ENCODE results near the gene PYY. TPM values are rescaled to one million over a fixed set of nuclear protein-coding genes. Genes with fewer than 3 reads are reported as not detected.
A peak's percentile ranks its signal among the peaks of the same experiment; 100 is the strongest.
"Not testable (repeated sequence)": the region's sequence is repeated elsewhere in the genome, so short reads cannot be mapped to it uniquely, and the experiment has no call there.

PYY gene
- total RNA-seq, 2 experiments from 2014 or later: not detected

GRCh38 chr17:43942051-43942685 is 11.6 kb downstream of the PYY start, which contains the start of gene PPY:
Gene PPY, minus strand, starts transcription at chr17:43942476. Its CDS starts 822 bp downstream, at chr17:43941654.
- no peak within 1 kb of the TSS for H2AFZ ChIP-seq (ENCODE audit: low read length)
- ChIA-PET CTCF (ENCODE audit: unreplicated experiment) (no interaction called here), POLR2A (no interaction called here)
- no peaks in the 10 kb centered on the region for H3K79me2 ChIP-seq (ENCODE audit: insufficient read depth, low read depth, low read length)
- H3K9me2 ChIP-seq (ENCODE audit: insufficient read depth, low read length): no peaks in the 10 kb centered on the region
- TF ChIP-seq CTCF (conservative IDR thresholded peaks at IDR 0.05; ENCODE audit: low read length) (no peak), EZH2phosphoT487 (IDR thresholded peaks at IDR 0.05; ENCODE audit: borderline replicate concordance, low read depth, low read length) (no peak)
- H3K4me1 ChIP-seq (ENCODE audit: insufficient read depth, low read length, poor library complexity, severe bottlenecking): no peaks in the 10 kb centered on the region
- H4K20me1 ChIP-seq (ENCODE audit: insufficient read depth, low read length): no peaks in the 10 kb centered on the region
- no peak within 1 kb of the TSS for H3K4me3 ChIP-seq (ENCODE audit: low read depth, low read length, poor library complexity, severe bottlenecking)
- intact Hi-C loops (cut with micrococcal nuclease; ENCODE audit: unreplicated experiment): loop anchor here (5.0 kb wide), 1 partner anchor 155 kb away; no protein-coding TSS in a partner anchor
- H3K36me3 ChIP-seq (ENCODE audit: insufficient read depth, low read length): no peaks in the 10 kb centered on the region
- no TSS peak for BruUV-seq (replicated peaks)
- H3K9me3 ChIP-seq (ENCODE audit: low read length): no peaks in the 10 kb centered on the region
- no peak within 1 kb of the TSS for H3K4me2 ChIP-seq (ENCODE audit: low read length)
- no peak for DNase-seq (ENCODE audit: low spot score)
- H3K27ac ChIP-seq (ENCODE audit: low read depth, low read length, poor library complexity, severe bottlenecking): no peak within 1 kb of the TSS

GRCh38 chr17:43940630-43941029 is 13.1 kb downstream of the PYY start:
- Histone ChIP-seq H3K9me2 (ENCODE audit: insufficient read depth, low read length) (no peaks in the 10 kb centered on the region), H3K79me2 (ENCODE audit: insufficient read depth, low read depth, low read length) (no peaks in the 10 kb centered on the region), H3K4me3 (ENCODE audit: low read depth, low read length, poor library complexity, severe bottlenecking) (no peak overlapping the region), H3K4me2 (ENCODE audit: low read length) (no peak overlapping the region), H2AFZ (ENCODE audit: low read length) (no peak overlapping the region), H3K4me1 (ENCODE audit: insufficient read depth, low read length, poor library complexity, severe bottlenecking) (no peaks in the 10 kb centered on the region), H4K20me1 (ENCODE audit: insufficient read depth, low read length) (no peaks in the 10 kb centered on the region), H3K36me3 (ENCODE audit: insufficient read depth, low read length) (no peaks in the 10 kb centered on the region), H3K9me3 (ENCODE audit: low read length) (no peaks in the 10 kb centered on the region), H3K27ac (ENCODE audit: low read depth, low read length, poor library complexity, severe bottlenecking) (no peak overlapping the region)
- TF ChIP-seq CTCF (conservative IDR thresholded peaks at IDR 0.05; ENCODE audit: low read length) (peak; percentile 66), EZH2phosphoT487 (IDR thresholded peaks at IDR 0.05; ENCODE audit: borderline replicate concordance, low read depth, low read length) (no peak)
- intact Hi-C loops (cut with micrococcal nuclease; ENCODE audit: unreplicated experiment): loop anchor here (5.0 kb wide), 1 partner anchor 157 kb away; no protein-coding TSS in a partner anchor
- peak; percentile 44 for DNase-seq (ENCODE audit: low spot score)
- BruUV-seq (replicated peaks): no TSS peak
- ChIA-PET POLR2A (no interaction called here), CTCF (ENCODE audit: unreplicated experiment) (no interaction called here)

GRCh38 chr17:43939886-43940285 is 13.9 kb downstream of the PYY start:
- BruUV-seq (replicated peaks): no TSS peak
- H3K79me2 ChIP-seq (ENCODE audit: insufficient read depth, low read depth, low read length): no peaks in the 10 kb centered on the region
- H3K36me3 ChIP-seq (ENCODE audit: insufficient read depth, low read length): no peaks in the 10 kb centered on the region
- H3K27ac ChIP-seq (ENCODE audit: low read depth, low read length, poor library complexity, severe bottlenecking): no peak overlapping the region
- intact Hi-C loops (cut with micrococcal nuclease; ENCODE audit: unreplicated experiment): loop anchor here (5.0 kb wide), 1 partner anchor 157 kb away; no protein-coding TSS in a partner anchor
- ChIA-PET POLR2A (no interaction called here), CTCF (ENCODE audit: unreplicated experiment) (no interaction called here)
- no peaks in the 10 kb centered on the region for H3K9me2 ChIP-seq (ENCODE audit: insufficient read depth, low read length)
- TF ChIP-seq CTCF (conservative IDR thresholded peaks at IDR 0.05; ENCODE audit: low read length): no peak
- TF ChIP-seq EZH2phosphoT487 (IDR thresholded peaks at IDR 0.05; ENCODE audit: borderline replicate concordance, low read depth, low read length): no peak
- H3K4me2 ChIP-seq (ENCODE audit: low read length): no peak overlapping the region
- no peaks in the 10 kb centered on the region for H3K4me1 ChIP-seq (ENCODE audit: insufficient read depth, low read length, poor library complexity, severe bottlenecking)
- H3K4me3 ChIP-seq (ENCODE audit: low read depth, low read length, poor library complexity, severe bottlenecking): no peak overlapping the region
- DNase-seq (ENCODE audit: low spot score): no peak
- no peaks in the 10 kb centered on the region for H4K20me1 ChIP-seq (ENCODE audit: insufficient read depth, low read length)
- no peak overlapping the region for H2AFZ ChIP-seq (ENCODE audit: low read length)
- H3K9me3 ChIP-seq (ENCODE audit: low read length): no peaks in the 10 kb centered on the region

- CTCF ChIA-PET (ENCODE audit: unreplicated experiment); POLR2A ChIA-PET; BruUV-seq (replicated peaks): not testable (repeated sequence)
Observed at GRCh38 chr17:43939452-43939851, 14.3 kb downstream of the PYY start.

More at GRCh38 chr17:43939452-43939851, 14.3 kb downstream of the PYY start:
- DNase-seq (ENCODE audit: low spot score); H3K79me2 ChIP-seq (ENCODE audit: insufficient read depth, low read depth, low read length); H3K4me1 ChIP-seq (ENCODE audit: insufficient read depth, low read length, poor library complexity, severe bottlenecking); H3K4me3 ChIP-seq (ENCODE audit: low read depth, low read length, poor library complexity, severe bottlenecking); H3K36me3 ChIP-seq (ENCODE audit: insufficient read depth, low read length); intact Hi-C loops (cut with micrococcal nuclease; ENCODE audit: unreplicated experiment); H3K9me2 ChIP-seq (ENCODE audit: insufficient read depth, low read length); H4K20me1 ChIP-seq (ENCODE audit: insufficient read depth, low read length); H2AFZ ChIP-seq (ENCODE audit: low read length); H3K9me3 ChIP-seq (ENCODE audit: low read length); H3K27ac ChIP-seq (ENCODE audit: low read depth, low read length, poor library complexity, severe bottlenecking); H3K4me2 ChIP-seq (ENCODE audit: low read length): not testable (repeated sequence)
